HUES6 (cell line): ENCODE measurements around the gene BBS9.

Source experiments
- H3K27ac ChIP-seq: 2 replicates; pipeline ENCODE4 v1.7.0; 2013; ENCODE audit warnings: low read depth, mild to moderate bottlenecking, low read length, inconsistent platforms
- H3K27me3 ChIP-seq: 2 replicates; pipeline ENCODE4 v1.6.1; 2013; ENCODE audit warnings: low read length; ENCODE audit not compliant: control insufficient read depth, insufficient read depth
- H3K36me3 ChIP-seq: 2 replicates; pipeline ENCODE4 v1.6.1; 2013; ENCODE audit warnings: low read length; ENCODE audit not compliant: control insufficient read depth, insufficient read depth
- H3K4me1 ChIP-seq: 2 replicates; pipeline ENCODE4 v1.6.1; 2013; ENCODE audit warnings: low read length; ENCODE audit not compliant: control insufficient read depth, insufficient read depth
- H3K4me3 ChIP-seq: 2 replicates; pipeline ENCODE4 v1.5.1; 2013; ENCODE audit warnings: low read depth, low read length
- H3K9ac ChIP-seq: one replicate; pipeline ENCODE4 v1.6.1; 2013; ENCODE audit warnings: mild to moderate bottlenecking, low read length
- H3K9me3 ChIP-seq: 2 replicates; pipeline ENCODE4 v1.6.1; 2013; ENCODE audit warnings: low read depth, low read length; ENCODE audit not compliant: control insufficient read depth, insufficient read depth

The BBS9 gene

GRCh38 chr7:33177876-33178275, 48.5 kb downstream of the BBS9 start:
- H3K9ac ChIP-seq = no peak overlapping the region
- no peak overlapping the region for H3K27ac ChIP-seq
- H3K4me3 ChIP-seq = no peak overlapping the region
- H3K27me3 ChIP-seq = no peaks in the 10 kb centered on the region
- H3K36me3 ChIP-seq = no peaks in the 10 kb centered on the region
- peaks cover 11% of the 10 kb centered on the region for H3K9me3 ChIP-seq
- H3K4me1 ChIP-seq = no peaks in the 10 kb centered on the region

DNA sequence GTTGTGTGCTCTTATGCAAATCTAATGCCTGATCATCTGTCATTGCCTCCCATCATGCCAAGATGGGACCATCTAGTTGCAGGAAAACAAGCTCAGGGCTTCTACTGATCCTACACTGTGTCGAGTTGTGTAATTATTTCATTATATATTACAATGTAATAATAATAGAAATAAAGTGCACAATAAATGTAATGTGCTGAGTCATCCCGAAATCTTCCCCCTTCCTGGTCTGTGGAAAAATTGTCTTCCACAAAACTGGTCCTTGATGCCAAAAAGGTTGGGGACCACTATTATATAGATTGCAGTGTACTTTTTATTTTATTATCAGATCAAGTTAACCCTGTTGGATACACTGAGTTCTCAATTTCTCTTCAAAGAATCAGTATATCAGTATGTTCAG, 50.2 kb downstream of the BBS9 start:
- no peaks in the 10 kb centered on the region for H3K36me3 ChIP-seq
- no peak overlapping the region for H3K27ac ChIP-seq
- no peak overlapping the region for H3K4me3 ChIP-seq
- H3K4me1 ChIP-seq = no peaks in the 10 kb centered on the region
- H3K9ac ChIP-seq = no peak overlapping the region
- H3K9me3 ChIP-seq = peaks cover 6% of the 10 kb centered on the region
- H3K27me3 ChIP-seq = no peaks in the 10 kb centered on the region

- no peaks in the 10 kb centered on the region for H3K36me3 ChIP-seq
- no peaks in the 10 kb centered on the region for H3K27me3 ChIP-seq
- H3K4me1 ChIP-seq = peaks cover 6% of the 10 kb centered on the region; the same call in 1 of the 2 replicates
- no peak overlapping the region for H3K9ac ChIP-seq
- no peak overlapping the region for H3K4me3 ChIP-seq
- H3K27ac ChIP-seq = no peak overlapping the region
- H3K9me3 ChIP-seq = peaks cover 6% of the 10 kb centered on the region
These were observed 54.1 kb downstream of the BBS9 start for GRCh38 chr7:33183504-33183903.

GRCh38 chr7:33184828-33185227, 55.5 kb downstream of the BBS9 start:
- H3K27ac ChIP-seq = no peak overlapping the region
- H3K27me3 ChIP-seq = no peaks in the 10 kb centered on the region
- no peaks in the 10 kb centered on the region for H3K36me3 ChIP-seq
- H3K4me1 ChIP-seq = peaks cover 6% of the 10 kb centered on the region; the same call in 1 of the 2 replicates
- H3K9me3 ChIP-seq = peaks cover 5% of the 10 kb centered on the region
- no peak overlapping the region for H3K4me3 ChIP-seq
- no peak overlapping the region for H3K9ac ChIP-seq

- Histone ChIP-seq H3K4me3 (peak overlapping the region; percentile 2; the same call in 1 of the 2 replicates), H3K9ac (no peak overlapping the region), H3K36me3 (no peaks in the 10 kb centered on the region), H3K9me3 (no peaks in the 10 kb centered on the region; the same call in 1 of the 2 replicates), H3K27me3 (no peaks in the 10 kb centered on the region), H3K4me1 (peaks cover 6% of the 10 kb centered on the region; the same call in 1 of the 2 replicates), H3K27ac (no peak overlapping the region)
These were observed 56.4 kb downstream of the BBS9 start for GRCh38 chr7:33185786-33186185.

DNA sequence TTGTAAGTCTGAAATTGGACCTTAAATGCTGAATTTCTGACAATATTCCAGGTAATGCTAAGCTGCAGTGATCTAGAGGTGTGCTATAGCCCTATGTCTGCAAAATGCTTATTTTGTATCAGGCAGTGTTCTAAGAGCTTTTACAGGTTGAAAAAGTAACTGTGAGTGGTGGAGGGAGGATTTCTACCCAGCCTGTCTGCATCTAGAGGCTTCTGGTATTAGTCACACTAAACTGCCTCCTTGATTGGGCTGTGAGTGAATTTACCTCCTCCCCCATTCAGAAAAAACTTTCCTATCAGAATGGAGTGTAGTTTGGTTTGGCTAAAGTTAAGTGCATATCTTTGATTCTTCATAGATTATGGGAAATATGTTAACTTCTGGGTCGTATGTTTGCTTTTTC, 56.8 kb downstream of the BBS9 start:
- Histone ChIP-seq H3K36me3 (no peaks in the 10 kb centered on the region), H3K4me1 (peaks cover 6% of the 10 kb centered on the region; the same call in 1 of the 2 replicates), H3K4me3 (peak overlapping the region; percentile 2; the same call in 1 of the 2 replicates), H3K27ac (no peak overlapping the region), H3K27me3 (no peaks in the 10 kb centered on the region), H3K9me3 (no peaks in the 10 kb centered on the region), H3K9ac (no peak overlapping the region)

DNA sequence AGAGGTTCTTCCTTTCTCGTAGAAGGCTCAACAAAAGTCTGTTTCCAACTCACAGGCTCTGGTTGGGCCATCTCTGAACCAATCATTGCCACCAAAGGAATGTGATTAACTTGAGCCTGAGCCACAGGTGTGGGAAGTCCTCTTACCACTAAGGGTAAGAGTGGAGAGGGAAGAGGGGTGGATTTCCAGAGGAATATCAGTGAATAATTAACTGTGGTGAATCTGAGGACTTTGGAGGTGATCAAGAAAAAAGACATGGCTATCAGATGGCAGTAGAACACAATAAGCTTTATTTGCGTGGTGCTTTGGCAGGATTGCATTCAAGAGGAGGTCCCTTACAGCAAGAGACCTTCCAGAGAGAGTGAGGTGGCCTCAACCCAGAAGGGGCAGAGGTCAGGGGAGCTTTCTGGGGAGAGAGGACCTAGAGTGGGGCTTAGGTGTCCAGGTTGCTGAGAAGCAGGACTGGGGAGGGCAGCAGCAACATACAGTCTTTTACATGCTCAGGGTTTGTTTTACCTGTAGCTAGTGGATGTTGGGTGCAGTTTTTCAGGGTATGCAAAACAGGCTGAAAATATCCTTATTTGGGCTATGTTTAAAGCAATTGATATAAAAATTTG, 61.4 kb downstream of the BBS9 start:
- Histone ChIP-seq H3K27ac (no peak overlapping the region), H3K36me3 (no peaks in the 10 kb centered on the region), H3K27me3 (no peaks in the 10 kb centered on the region), H3K4me1 (peaks cover 6% of the 10 kb centered on the region; the same call in 1 of the 2 replicates), H3K9ac (no peak overlapping the region), H3K4me3 (no peak overlapping the region), H3K9me3 (no peaks in the 10 kb centered on the region; the same call in 1 of the 2 replicates)

DNA sequence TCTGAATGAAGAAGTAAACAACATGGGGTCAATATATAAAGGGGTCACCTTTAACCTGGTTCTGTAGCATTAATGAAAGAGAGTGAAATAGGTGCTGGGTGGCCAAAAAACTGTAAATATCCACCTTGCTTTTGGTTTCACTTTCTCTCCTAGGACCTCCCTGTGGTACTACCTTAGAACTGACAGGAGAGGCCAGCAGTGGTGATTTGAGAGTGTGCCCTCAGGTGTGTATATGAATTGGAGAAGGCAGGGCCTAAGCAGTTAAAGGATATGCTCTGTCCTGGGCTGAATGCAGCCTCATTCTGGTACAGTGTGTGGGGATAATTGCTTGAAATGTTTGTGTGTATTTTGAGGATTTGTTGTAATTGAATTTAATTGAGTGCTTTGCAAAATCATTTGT, 62.0 kb downstream of the BBS9 start:
- H3K27ac ChIP-seq = no peak overlapping the region
- H3K4me1 ChIP-seq = peaks cover under 1% of the 10 kb centered on the region; the same call in 1 of the 2 replicates
- no peaks in the 10 kb centered on the region for H3K27me3 ChIP-seq
- no peak overlapping the region for H3K4me3 ChIP-seq
- H3K9me3 ChIP-seq = no peaks in the 10 kb centered on the region; the same call in 1 of the 2 replicates
- no peaks in the 10 kb centered on the region for H3K36me3 ChIP-seq
- H3K9ac ChIP-seq = no peak overlapping the region

DNA sequence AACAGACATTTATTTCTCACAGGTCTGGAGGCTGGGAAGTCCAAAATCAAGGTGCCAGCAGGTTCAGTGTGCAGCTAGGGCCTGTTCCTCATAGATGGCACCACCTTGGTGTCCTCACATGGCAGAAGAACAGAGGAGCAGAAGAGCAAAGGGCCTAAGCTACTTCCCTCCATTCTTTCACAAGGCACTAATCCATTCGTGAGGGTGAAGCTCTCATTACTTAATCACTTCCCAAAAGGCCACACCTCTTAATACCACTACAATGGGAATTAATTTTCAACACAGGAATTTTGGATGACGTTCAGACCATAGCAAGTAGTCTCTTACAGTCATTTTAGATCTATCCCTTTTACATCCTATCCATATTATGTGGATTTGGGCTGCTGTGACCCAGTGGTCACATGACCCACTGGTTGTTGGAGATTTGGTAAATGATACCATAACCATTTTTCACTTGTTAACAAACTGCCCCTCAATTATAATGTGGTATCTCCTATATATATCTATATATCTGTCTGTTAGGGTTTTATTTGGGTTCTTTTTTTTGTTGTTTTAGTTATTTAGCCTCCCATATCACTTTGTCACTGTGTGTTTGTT, 63.4 kb downstream of the BBS9 start:
- no peak overlapping the region for H3K27ac ChIP-seq
- H3K9me3 ChIP-seq = no peaks in the 10 kb centered on the region; the same call in 1 of the 2 replicates
- H3K9ac ChIP-seq = no peak overlapping the region
- H3K4me3 ChIP-seq = no peak overlapping the region
- H3K27me3 ChIP-seq = no peaks in the 10 kb centered on the region
- no peaks in the 10 kb centered on the region for H3K4me1 ChIP-seq
- no peaks in the 10 kb centered on the region for H3K36me3 ChIP-seq

- Histone ChIP-seq H3K4me1 (no peaks in the 10 kb centered on the region), H3K9me3 (no peaks in the 10 kb centered on the region; the same call in 1 of the 2 replicates), H3K27me3 (no peaks in the 10 kb centered on the region), H3K36me3 (no peaks in the 10 kb centered on the region), H3K27ac (no peak overlapping the region), H3K9ac (no peak overlapping the region), H3K4me3 (no peak overlapping the region)
These were observed 64.0 kb downstream of the BBS9 start for GRCh38 chr7:33193308-33193864.

GRCh38 chr7:33195264-33195663, 65.9 kb downstream of the BBS9 start:
- Histone ChIP-seq H3K27ac (no peak overlapping the region), H3K9ac (no peak overlapping the region), H3K9me3 (no peaks in the 10 kb centered on the region; the same call in 1 of the 2 replicates), H3K4me1 (no peaks in the 10 kb centered on the region), H3K36me3 (no peaks in the 10 kb centered on the region), H3K27me3 (no peaks in the 10 kb centered on the region), H3K4me3 (no peak overlapping the region)
